Measurements from ENCODE around the gene DCAF8L2.

GRCh38 chrX:27619975-27620374, 29.8 kb downstream of the DCAF8L2 start:
- TF ChIP-seq POLR2A (IDR thresholded peaks at IDR 0.05) (no peak), CTCF (IDR thresholded peaks at IDR 0.05) (no peak)
